Sigmoid colon (tissue), 7 donors: ENCODE measurements around the gene DUT. TPM values are rescaled to one million over a fixed set of nuclear protein-coding genes. Genes with fewer than 3 reads are reported as not detected.

Experiments
- DNase-seq: peaks from one replicate; pipeline ENCODE4 v3.0.0-alpha.2; 2019
- H3K27ac ChIP-seq, 4 donors: fragments of 200-600 bp; sonication (generic); one replicate each; pipeline ENCODE4 v1.5.1; 2016 to 2019; ENCODE audit warnings: mild to moderate bottlenecking in 1 of 4
- H3K27me3 ChIP-seq, 3 donors: fragments of 200-600 bp; sonication (generic); one replicate each; pipeline ENCODE4 v1.5.1; 2019; ENCODE audit warnings: mild to moderate bottlenecking in 1 of 3
- H3K36me3 ChIP-seq, 4 donors: fragments of 200-600 bp; sonication (generic); one replicate each; pipeline ENCODE4 v1.5.1; 2016 to 2019
- H3K4me1 ChIP-seq, 4 donors: fragments of 200-600 bp; sonication (generic); one replicate each; pipeline ENCODE4 v1.5.1; 2017 to 2019
- H3K4me3 ChIP-seq, 4 donors: fragments of 200-600 bp; sonication (generic); one replicate each; pipeline ENCODE4 v1.5.1; 2017 to 2019; ENCODE audit warnings: mild to moderate bottlenecking in 2 of 4, moderate library complexity in 1 of 4
- H3K9me3 ChIP-seq, 4 donors: fragments of 200-600 bp in 3 of 4; sonication (generic) in 3 of 4; one replicate each; pipeline versions ENCODE4 v1.5.1 to v1.6.1; 2013 to 2019
- CTCF ChIP-seq, 4 experiments: fragments of 450-650 bp in 3 of 4; fragments of 200-600 bp in 1 of 4; IDR thresholded peaks; one replicate each; pipeline ENCODE4 v1.5.1; 2016 to 2019; ENCODE audit warnings: antibody characterized with exemption in 4 of 4, mild to moderate bottlenecking in 3 of 4, moderate library complexity in 2 of 4
- EP300 ChIP-seq, 4 donors: sonication (generic); formaldehyde crosslinking; IDR thresholded peaks; one replicate each; pipeline ENCODE4 v1.6.1; 2017; ENCODE audit warnings: antibody characterized with exemption in 4 of 4
- POLR2A ChIP-seq, 2 donors: fragments of 450-650 bp; IDR thresholded peaks; one replicate each; pipeline ENCODE4 v1.6.1; 2016; ENCODE audit warnings: antibody characterized with exemption in 2 of 2, mild to moderate bottlenecking in 2 of 2, moderate library complexity in 2 of 2
- POLR2AphosphoS5 ChIP-seq, 4 donors: sonication (generic); formaldehyde crosslinking; IDR thresholded peaks; one replicate each; pipeline ENCODE4 v1.6.1; 2017; ENCODE audit warnings: antibody characterized with exemption in 4 of 4
- WGBS, 2 donors: extraction: QIAGEN DNeasy Blood & Tissue Kit; methylation state at CpG; one replicate each; pipeline ENCODE4 v1.1.7; 2013; 5-methylcytosine and 5-hydroxymethylcytosine counted together
- intact Hi-C: fragments of 100-400 bp; cut with DNase I; formaldehyde crosslinking; loops from one replicate; pipeline ENCODE4 v1.15.1; 2023
- polyA plus RNA-seq, 3 donors: library from polyadenylated mRNA; stranded (reverse); fragments of 200-250 nt; gene quantifications; one replicate each; pipeline ENCODE4 v1.2.3, GENCODE V29; 2013
- total RNA-seq, 4 donors: library from RNA; depleted of rRNA; stranded (reverse); fragments of >200 nt; gene quantifications; one replicate each; pipeline ENCODE4 v1.1.0, GENCODE V29; 2016
- donor health status: healthy with polysubstance abuse.
- donor health status: Bipolar disorder and iron deficiency.
- donor health status: healthy.

DUT gene
- total and polyA plus RNA-seq, 7 donors, result 42.6 to 109 (median 91.1) TPM

GRCh38 chr15:48336940-48337339, 5.7 kb downstream of the DUT start:
- no peak overlapping the region for H3K27ac ChIP-seq
- no peaks in the 10 kb centered on the region for H3K9me3 ChIP-seq
- DNase-seq, result no peak
- intact Hi-C loops, result no loop called here
- TF ChIP-seq POLR2AphosphoS5 (IDR thresholded peaks at IDR 0.05), result no peak
- peaks cover 0 to 69% (median 19%) of the 10 kb centered on the region in 4 donors for H3K36me3 ChIP-seq
- WGBS, 2 donors, result 89 to 91% methylated on average over 2 of the region's 2 CpGs
- H3K4me3 ChIP-seq, result no peak overlapping the region
- peaks cover 0 to 9% (median 7%) of the 10 kb centered on the region in 4 donors for H3K4me1 ChIP-seq
- H3K27me3 ChIP-seq, result no peaks in the 10 kb centered on the region

- H3K27ac ChIP-seq, result no peak overlapping the region
- H3K9me3 ChIP-seq, result no peaks in the 10 kb centered on the region
- H3K36me3 ChIP-seq, result peaks cover 0 to 76% (median 20%) of the 10 kb centered on the region in 4 donors
- H3K27me3 ChIP-seq, result no peaks in the 10 kb centered on the region
- intact Hi-C loops, result no loop called here
- WGBS, 2 donors, result 79 to 82% methylated on average over 1 of the region's 1 CpG
- no peak for DNase-seq
- no peak overlapping the region for H3K4me3 ChIP-seq
- TF ChIP-seq POLR2A (IDR thresholded peaks at IDR 0.05) (no peak), CTCF (IDR thresholded peaks at IDR 0.05) (no peak), POLR2AphosphoS5 (IDR thresholded peaks at IDR 0.05) (no peak), EP300 (IDR thresholded peaks at IDR 0.05) (no peak)
- H3K4me1 ChIP-seq, result peaks cover 0 to 3% (median 1%) of the 10 kb centered on the region in 4 donors
Measured at GRCh38 chr15:48337607-48338006, 6.4 kb downstream of the DUT start.

GRCh38 chr15:48340111-48340510, 8.9 kb downstream of the DUT start:
- Histone ChIP-seq H3K27ac (no peak overlapping the region), H3K36me3 (peaks cover 0 to 77% (median 19%) of the 10 kb centered on the region in 4 donors), H3K27me3 (no peaks in the 10 kb centered on the region), H3K4me3 (no peak overlapping the region), H3K4me1 (no peaks in the 10 kb centered on the region), H3K9me3 (no peaks in the 10 kb centered on the region)
- no peak for DNase-seq
- 70 to 76% methylated on average over 4 of the region's 4 CpGs for WGBS, 2 donors
- intact Hi-C loops, result no loop called here
- TF ChIP-seq CTCF (IDR thresholded peaks at IDR 0.05) (no peak), POLR2A (IDR thresholded peaks at IDR 0.05) (no peak), POLR2AphosphoS5 (IDR thresholded peaks at IDR 0.05) (no peak), EP300 (IDR thresholded peaks at IDR 0.05) (no peak)

GRCh38 chr15:48343865-48344264, 12.6 kb downstream of the DUT start:
- DNase-seq, result no peak
- Histone ChIP-seq H3K4me3 (no peak overlapping the region), H3K27me3 (no peaks in the 10 kb centered on the region), H3K9me3 (no peaks in the 10 kb centered on the region), H3K27ac (no peak overlapping the region), H3K36me3 (peaks cover 0 to 41% (median 8%) of the 10 kb centered on the region in 4 donors), H3K4me1 (no peaks in the 10 kb centered on the region)
- intact Hi-C loops, result no loop called here
- TF ChIP-seq CTCF (IDR thresholded peaks at IDR 0.05) (no peak), EP300 (IDR thresholded peaks at IDR 0.05) (no peak), POLR2A (IDR thresholded peaks at IDR 0.05) (no peak), POLR2AphosphoS5 (IDR thresholded peaks at IDR 0.05) (no peak)
- WGBS, 2 donors, result 90 to 93% methylated on average over 6 of the region's 6 CpGs

GRCh38 chr15:48345516-48345915, 14.3 kb downstream of the DUT start:
- Histone ChIP-seq H3K4me1 (peaks cover 0 to 2% (median 0%) of the 10 kb centered on the region in 4 donors), H3K27ac (no peak overlapping the region), H3K9me3 (no peaks in the 10 kb centered on the region), H3K36me3 (peaks cover 0 to 35% (median 6%) of the 10 kb centered on the region in 4 donors), H3K27me3 (no peaks in the 10 kb centered on the region), H3K4me3 (no peak overlapping the region)
- TF ChIP-seq POLR2AphosphoS5 (IDR thresholded peaks at IDR 0.05) (no peak), EP300 (IDR thresholded peaks at IDR 0.05) (no peak), POLR2A (IDR thresholded peaks at IDR 0.05) (no peak), CTCF (IDR thresholded peaks at IDR 0.05) (no peak)
- DNase-seq, result no peak
- intact Hi-C loops, result no loop called here
